VCaP (cell line): ENCODE measurements around the gene PRKACB.

Experiments used
- H3K27ac ChIP-seq: fragments of 450-650 bp; 2 replicates; pipeline ENCODE4 v1.5.1; 2017
- CTCF ChIP-seq: fragments of 450-650 bp; conservative IDR thresholded peaks from 2 replicates; pipeline ENCODE4 v1.5.1; 2017; ENCODE audit warnings: mild to moderate bottlenecking, moderate library complexity

The PRKACB gene

GRCh38 chr1:84267476-84267875, 123.4 kb downstream of the PRKACB start:
- no peak for TF ChIP-seq CTCF
- H3K27ac ChIP-seq = no peak overlapping the region

GRCh38 chr1:84268346-84268745, 124.3 kb downstream of the PRKACB start:
- no peak for TF ChIP-seq CTCF
- no peak overlapping the region for H3K27ac ChIP-seq

- H3K27ac ChIP-seq = no peak overlapping the region
- no peak for TF ChIP-seq CTCF
Observed at GRCh38 chr1:84269306-84269705, 125.2 kb downstream of the PRKACB start.

GRCh38 chr1:84271441-84272151, 127.5 kb downstream of the PRKACB start:
- H3K27ac ChIP-seq = peak overlapping the region; percentile 87
- TF ChIP-seq CTCF = no peak

GRCh38 chr1:84272401-84272800, 128.3 kb downstream of the PRKACB start:
- H3K27ac ChIP-seq = peak overlapping the region; percentile 87
- TF ChIP-seq CTCF = no peak

- TF ChIP-seq CTCF = no peak
- no peak overlapping the region for H3K27ac ChIP-seq
Observed at GRCh38 chr1:84277343-84278059, 133.4 kb downstream of the PRKACB start.

- H3K27ac ChIP-seq = no peak overlapping the region
- TF ChIP-seq CTCF = no peak
Observed at GRCh38 chr1:84278905-84279304, 134.8 kb downstream of the PRKACB start.
